ENCODE measurements around the gene STPG1.

Gene STPG1

DNA sequence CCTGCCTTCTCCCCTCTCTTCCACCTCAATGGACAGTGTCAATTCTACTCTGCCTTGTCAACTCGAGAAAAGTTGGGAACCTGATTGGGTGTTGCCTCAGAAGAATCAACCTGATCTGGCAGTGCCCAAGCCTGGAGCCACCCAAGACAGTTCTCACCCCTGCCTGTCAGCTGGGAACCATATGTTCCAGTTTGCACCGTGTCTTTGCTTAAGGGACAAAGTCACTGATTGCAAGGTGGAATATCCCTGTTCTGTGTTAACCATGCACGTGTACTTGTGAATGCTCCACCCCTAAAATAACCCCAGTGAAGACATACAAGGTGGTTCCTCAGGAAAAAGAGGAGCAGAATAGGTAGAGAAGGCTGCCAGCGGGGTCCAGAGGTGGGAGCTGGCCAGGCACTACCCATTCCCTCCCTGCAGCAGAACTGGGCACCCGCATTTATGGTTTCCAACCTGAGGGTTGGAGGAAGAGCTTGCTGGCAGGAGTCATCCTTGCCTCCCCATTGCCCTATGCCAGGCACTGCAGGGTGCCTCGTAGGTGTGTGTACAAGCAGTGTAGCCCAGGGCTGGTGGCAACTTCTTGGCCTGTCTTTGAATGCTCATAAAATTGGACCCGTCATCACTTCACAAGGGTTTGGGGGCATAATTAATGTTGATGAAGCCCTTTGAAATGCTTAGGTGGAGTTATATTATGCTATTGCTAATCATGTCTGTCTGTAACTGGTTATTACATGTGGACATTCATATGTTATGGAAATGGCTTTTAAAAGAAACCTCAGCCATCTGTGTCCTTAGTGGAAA is 13.4 kb upstream of the STPG1 start:
- no peak for DNase-seq

DNA sequence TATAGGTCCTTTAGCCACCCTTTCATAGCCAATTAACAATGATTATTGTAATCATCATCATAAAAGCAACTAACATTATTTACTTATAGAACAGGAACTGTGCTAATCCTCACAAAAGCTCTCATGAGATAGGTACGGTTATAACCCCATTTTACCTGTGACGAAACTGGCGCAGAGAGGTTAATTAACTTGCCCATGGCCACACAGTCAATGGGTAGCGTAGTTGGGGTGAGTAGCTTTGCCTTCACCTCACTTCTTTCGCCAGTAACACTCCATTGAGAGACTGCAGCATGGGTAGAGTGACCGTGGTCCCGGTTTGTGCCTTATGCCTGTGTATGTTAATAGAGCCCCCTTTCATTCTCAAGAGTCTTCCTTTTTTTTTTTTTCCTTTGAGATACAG is 12.3 kb upstream of the STPG1 start:
- no peak for DNase-seq

DNA sequence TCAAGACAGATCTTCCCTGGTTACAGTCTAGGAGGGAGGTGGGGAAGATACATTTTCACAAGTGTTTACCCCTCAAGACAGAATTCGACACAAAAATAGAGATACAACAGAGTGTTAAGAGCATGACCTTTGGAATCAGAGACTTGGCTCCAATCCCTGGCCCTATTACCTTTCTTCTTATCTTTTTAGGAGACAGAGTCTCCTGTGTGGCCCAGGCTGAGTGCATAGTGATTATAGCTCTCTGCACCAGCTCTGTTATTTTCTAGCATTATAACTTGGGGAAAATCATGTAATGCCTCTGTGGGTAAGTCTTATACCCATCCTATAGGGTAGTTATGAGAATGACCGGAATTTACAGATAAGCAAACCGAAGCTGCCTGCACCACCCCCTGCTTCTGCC is 11.9 kb upstream of the STPG1 start:
- DNase-seq: no peak

DNA sequence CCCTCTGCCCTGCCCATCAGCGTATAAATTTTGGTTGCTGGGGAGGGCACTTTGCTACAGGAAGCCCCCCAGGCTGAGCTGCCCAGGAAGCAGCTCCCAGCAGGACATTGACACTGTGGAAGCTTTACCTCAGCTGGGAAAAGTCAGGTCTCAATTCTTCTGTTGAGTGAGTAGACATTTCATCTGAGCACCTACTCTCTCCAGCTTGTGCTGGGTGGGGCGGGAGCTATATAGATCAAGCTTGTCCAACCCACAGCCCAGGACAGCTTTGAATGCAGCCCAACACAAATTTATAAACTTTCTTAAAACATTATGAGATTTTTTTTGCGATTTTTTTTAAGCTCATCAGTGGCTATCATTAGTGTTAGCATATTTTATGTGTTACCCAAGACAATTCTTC is 11.4 kb upstream of the STPG1 start:
- DNase-seq: no peak

DNA sequence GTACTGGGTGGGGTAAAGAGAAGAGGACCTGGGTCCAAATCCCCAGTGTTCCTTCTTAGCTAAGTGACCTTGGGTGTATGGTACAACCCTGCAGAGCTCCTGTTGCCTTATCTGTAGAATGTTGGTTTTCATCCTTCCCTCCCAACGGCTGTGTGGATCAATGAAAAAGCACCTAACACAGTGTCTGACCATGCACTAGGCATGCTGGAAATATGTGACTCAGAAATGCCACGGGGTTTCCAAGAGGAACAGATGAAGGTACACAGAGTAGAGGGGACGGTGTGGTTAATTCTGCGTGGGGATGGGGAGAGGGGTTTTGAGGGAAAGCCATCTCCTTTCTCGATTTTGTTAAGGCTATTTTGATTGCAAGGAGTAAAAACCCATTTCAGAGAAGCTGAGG is 10.6 kb upstream of the STPG1 start:
- DNase-seq: no peak

DNA sequence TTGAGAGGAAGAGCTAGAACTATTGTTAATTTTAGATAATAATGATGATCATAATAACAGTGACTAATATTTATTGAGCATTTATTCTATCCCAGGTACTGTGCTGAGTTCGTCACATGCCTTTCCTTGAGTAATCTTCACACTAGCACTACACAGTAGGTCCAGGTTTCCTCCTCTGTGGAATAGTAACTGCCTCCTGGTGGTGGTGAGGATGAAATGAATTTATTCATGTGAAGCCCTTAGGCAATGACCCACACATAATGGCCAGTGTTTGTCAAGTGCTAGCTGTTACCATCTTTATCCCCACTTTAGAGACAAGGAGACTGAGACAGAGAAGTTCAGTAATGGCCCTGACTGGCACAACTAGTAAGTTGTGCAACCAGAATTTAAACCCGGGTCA is 7.9 kb upstream of the STPG1 start:
- DNase-seq: no peak

DNA sequence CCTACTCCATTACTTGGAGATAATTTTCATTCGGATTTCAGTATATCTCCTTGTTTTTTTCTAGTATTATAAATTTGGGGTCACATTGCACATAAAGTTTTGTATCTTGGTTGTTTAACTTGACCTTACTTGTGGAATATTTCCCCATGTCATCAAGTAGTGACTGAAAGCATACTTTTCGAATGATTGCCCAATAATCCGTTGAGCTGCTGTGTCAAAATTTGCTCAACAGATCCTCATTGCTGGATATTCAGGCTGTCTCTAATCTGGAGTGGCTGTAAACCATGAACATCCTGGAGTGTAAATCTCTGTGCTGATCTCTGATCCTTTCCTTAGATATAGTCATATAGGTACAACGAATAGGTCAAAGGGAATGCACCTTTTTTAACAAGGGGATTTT is 7.0 kb upstream of the STPG1 start:
- peak; percentile 60 for DNase-seq

DNA sequence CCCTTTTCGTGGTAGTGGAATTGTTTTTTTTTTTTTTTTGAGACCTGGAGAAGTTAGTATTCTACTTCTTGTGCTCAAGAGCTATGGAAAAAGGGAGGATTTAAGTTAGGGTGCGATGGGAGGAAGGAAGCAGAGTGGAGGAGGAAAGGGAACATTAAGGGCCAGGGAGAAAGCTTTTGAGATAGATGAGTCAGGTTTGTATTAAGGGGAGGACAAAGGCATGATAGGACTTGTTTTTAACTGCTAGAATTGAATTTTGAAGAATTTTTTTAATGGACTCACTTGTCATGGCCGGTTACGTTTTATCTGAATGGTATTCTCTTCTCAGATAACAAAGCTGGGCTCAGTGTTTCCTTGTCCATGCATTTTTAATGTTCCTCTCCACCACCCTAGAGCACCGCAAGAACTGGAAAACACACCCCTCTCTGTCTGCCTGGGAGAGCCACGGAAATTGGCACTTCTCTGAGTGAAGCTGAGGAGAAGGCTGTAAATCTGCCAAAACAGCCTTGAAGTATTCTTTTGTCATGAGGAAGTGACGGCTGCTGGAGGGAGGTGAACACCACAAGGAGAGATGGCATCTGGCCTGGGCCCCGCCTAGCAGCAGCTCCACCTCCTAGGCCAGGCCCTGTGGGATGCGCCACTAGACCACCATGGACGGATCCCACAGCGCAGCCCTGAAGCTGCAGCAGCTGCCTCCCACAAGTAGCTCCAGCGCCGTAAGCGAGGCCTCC is 5.5 kb upstream of the STPG1 start:
- peak; percentile 95 for DNase-seq

DNA sequence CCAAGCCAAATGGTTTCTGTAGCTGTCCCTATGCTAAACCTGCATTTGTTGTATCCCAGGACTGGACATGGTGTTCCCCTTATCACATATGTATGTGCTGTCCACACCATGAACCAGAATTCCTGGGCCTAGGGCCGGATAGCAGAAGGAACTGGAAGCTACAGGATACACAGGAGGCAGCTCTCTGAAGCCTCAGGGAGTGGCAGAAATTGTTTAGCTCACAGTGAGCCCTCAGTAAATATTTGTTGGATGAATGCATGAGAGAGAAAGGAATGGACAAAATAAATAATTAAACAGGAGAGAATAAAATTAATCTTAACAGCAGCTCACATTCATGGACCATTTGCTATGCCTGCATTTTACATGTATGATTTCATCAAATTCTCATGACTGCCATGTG is 4.1 kb upstream of the STPG1 start:
- no peak for DNase-seq

DNA sequence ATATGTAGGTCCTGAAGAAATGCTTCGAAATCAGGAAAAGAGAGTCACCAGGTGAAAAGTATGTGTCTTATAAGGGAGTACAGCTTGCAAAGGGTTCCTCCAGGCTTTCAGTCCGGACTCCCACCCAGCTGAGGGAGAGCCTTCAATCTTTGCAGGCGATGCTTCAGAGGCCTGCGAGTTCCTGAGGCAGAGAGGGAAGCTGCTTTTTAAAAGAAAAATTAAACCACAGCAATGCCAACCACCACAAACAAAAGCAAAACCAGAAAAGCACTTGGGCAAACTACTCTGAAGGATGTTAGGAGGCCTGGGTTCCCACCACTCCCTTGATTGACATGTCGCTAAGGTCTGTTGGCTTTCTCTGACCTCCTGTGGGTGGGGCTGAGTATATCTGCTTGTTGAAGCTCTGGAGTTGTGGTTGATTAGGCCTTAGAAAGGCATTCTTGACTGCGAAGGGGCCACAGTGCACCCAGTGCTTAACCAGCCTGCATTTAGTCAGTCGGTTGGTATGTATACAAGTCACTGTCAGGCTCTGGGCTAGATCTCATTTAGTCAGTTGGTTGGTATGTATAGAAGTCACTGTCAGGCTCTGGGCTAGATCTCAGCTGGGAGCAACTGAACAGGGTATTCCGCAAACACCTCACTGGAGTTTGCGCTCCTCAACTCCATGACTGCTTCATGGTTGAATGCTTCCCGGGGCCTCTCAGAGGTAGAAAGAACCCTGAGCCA is 3.2 kb upstream of the STPG1 start:
- peak; percentile 96 for DNase-seq

DNA sequence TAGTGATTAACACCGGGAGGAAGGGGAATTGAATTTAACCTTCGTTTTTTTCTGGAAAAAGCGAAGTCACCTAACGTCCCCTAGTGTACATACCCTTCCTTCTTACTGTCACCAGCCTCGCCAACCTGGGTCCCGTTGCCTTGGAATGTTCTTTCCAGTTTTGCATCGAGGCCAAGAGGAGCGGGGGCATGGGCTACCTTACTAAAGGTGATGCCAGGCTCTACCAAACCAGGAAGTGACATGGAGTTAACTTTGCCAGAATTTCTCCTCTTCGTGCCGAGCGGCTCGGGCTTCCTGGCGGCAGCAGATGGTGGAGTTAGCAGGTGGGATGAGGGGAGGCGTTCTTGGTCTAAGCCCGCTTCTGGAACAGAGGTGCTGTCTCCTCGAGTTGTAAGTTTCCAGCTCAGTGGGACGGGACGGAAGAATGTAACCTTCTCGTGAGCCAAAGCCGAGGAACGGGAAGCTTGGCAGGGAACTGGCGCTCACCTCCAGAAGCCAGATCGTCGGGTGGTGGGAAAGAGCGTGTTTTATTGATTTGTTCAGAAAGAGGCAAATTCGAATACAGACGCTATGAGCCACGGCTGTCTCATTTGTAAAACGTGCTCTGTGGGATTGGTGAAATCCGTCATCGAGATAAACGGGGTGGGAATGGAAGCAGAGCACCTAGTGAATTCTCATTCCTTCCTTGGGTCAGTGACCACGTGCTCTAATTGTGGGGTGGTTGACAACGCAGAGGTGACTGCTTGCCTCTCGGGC is 2.5 kb upstream of the STPG1 start:
- peak; percentile 37 for DNase-seq

DNA sequence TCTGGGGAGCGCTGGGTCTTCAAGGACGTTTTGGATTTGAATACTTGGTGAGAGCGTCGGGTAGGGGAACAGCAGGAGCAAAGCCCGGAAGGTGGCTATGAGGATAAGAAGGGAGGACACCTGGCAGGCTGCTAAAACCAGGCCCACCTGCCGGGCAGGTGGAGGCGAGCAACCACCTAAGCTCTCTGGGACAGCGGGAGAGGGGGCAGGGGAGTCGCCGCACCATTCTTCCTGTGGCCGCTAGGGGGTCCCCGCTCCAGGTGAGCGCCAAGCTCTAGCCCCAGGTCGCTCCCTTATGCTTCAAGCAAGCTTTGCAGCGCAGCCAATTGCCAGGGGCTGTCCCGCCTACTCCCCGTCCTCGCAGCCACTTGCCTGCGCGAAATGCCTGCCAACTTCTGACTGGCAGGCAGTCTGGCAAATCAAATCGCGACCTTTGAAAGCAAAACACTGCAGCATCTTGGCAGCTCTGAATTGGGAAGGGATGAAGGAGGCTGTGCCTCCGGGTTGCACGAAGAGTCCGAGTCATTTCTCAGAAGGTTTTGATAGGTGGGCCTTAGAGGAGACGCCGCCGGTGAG is 1.8 kb upstream of the STPG1 start, which contains the start of gene NIPAL3:
Gene NIPAL3, plus strand, starts transcription at position 469 of the 576 bp plus-strand sequence. CDS start 3,746 bp downstream, outside the sequence.
- DNase-seq: peak; percentile 99

DNA sequence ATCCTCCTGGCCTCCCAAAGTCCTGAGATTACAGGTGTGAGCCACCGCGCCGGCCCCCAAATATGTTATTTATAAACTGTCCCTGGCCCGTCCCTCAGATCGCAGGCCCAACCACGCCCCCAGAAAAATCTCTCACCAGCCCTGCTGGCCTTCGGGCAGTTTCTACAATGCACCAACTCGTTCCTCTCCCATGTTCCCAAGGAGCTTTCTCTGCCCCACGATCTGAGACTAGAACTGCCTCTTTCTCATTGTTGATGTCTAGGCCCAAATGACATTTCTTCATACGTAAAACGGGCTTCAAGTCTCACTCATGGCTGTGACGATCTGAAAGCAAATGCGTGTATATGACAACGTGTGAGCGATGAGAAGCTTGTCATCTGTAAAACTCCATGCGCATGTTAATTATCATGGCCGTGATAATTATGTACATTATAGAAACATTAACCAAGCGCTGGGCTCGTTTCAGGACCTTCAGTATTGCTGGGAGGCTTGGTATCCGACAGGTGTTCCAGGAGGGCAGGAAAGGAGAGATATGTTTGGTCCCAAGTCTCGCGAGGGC is 1.3 kb upstream of the STPG1 start:
- DNase-seq: peak; percentile 23

DNA sequence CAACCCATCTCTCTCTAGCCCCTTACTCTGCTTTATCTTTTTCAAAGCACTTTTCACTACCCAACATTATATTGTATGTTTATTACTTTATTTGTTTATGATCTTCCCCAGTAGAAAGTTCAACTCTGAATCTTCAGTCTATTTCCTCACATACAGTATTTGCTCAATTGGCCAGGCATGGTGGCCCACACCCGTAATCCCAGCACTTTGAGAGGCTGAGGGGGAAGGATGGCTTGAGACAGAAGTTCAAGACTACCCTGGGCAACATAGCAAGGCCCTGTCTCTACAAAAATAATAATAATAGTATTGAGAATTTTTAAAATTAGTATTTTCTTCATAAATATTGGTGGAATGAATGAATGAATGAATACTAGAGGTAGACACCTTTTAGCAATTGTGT is 1.2 kb downstream of the STPG1 start:
- no peak for DNase-seq

DNA sequence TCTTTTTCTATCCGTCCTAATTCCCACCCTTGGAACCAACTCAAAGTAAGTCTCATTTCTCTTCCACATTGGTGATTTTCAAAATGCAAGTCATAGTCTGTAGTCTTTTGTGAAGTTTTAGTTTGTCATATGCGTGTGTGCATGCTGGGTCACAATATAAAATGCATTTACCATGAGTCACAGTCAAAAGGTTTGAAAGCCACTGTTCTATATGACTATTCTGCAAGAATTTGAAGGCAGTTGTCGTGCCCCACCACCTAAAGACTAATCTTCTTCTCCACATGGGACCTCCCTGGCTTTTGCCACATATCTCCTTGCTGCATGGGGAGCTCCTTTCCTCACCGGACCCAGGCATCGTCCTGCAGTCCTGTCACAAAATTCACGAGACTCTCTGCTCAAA is 1.6 kb downstream of the STPG1 start:
- peak; percentile 53 for DNase-seq

DNA sequence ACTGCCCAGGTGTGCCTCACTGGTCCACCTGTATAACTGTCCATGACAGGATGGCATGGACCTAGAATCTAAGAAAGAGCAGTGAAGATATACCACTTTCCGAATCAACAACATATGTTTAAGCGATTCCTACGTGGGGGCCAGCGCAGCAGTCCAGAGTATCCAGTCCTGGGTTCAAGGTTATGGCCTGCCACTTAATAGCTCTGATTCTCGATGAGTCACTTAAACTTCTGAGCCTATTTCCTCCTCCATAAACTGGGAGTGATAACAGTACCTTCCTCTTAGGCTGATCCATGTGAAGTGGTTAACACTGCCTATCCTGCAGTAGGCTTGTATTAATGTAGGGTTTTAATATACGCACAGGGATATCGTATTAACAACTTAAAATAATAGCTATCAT is 2.8 kb downstream of the STPG1 start:
- no peak for DNase-seq

DNA sequence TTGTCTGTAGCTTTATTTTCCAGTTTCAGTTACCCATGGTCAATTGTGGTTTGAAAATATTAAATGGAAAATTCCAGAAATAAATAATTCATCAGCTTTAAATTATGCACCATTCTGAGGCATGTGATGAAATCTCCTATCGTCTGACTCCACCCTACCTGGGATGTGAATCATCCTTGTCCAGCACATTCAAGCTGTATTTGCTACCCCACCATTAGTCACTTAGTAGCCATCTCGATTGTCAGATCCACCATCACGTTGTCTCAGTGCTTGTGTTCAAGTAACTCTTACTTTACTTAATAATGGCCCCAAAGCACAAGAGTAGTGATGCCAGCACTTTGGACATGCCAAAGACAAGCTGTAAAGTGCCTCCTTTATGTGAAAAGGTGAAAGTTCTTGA is 4.0 kb downstream of the STPG1 start:
- no peak for DNase-seq

DNA sequence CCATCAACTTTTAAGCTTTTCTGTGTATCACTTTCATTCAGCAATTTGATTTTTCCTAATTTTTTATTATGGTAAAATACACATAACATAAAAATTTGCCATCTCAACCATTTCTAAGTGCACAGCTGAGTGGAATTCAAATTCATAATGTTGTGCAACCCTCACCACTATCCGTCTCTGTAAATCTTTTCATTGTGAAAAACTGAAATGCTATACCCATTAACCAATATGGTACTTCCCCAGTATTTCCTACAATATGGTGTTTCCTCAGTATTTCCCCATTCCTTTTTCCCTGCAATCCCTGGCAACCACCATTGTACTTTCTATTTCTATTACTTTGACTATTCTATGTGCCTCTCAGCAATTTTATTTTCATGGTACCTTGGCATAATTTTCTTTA is 6.8 kb downstream of the STPG1 start:
- no peak for DNase-seq

DNA sequence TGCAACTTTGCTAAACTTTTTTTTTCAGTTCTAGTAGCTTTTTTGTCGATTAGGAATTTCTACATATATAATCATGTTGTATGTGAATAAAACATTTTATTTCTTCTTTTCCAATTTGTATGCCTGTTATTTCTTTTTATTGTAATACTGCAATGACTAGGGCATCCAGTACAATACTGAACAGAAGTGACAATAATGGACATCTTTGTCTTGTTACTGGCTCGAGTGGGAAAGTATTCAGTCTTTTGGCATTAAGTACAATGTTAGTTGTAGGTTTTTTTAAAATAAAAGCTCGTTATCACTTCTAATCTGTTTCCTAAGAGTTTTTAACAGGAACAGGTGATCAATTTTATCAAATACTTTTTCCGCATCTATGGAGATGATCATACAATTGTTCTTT is 9.8 kb downstream of the STPG1 start:
- no peak for DNase-seq

DNA sequence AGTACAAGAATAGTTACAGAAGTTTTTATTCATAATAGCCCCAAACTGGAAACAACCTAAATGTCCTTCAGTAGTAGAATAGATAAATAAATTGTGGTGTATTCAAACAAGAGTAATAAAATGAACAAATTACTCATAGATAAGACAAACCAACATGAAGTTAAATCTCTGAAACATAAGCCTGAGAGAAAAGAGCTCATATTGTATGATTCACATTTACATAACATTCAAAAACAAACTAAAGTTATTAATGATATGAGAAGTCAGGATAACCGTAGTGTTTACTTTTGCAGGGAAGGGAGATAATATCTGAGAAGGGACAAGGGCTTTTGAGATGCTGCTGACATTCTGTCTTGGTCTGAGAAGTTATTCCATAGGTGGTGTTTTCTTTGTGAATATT is 13.5 kb downstream of the STPG1 start:
- no peak for DNase-seq

DNA sequence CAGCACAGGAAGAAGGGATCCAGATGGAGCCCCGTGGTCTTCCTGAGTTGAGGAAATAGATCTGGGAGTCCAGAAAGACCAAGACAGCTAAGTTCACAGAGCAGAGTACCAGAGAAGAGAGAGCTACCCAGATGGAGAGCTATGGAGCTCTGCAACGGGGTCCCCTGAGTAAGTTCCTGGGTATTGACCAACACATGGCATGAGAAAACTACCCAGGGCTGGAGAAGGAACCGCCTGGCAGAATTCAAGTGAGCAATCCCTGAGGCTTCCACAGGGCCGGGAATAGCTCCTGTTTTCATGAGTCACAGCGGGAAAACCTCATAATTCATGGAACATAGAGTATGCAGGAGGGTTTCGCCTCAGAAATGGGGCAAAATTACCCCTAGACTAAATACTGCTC is 19.7 kb downstream of the STPG1 start:
- DNase-seq: no peak

DNA sequence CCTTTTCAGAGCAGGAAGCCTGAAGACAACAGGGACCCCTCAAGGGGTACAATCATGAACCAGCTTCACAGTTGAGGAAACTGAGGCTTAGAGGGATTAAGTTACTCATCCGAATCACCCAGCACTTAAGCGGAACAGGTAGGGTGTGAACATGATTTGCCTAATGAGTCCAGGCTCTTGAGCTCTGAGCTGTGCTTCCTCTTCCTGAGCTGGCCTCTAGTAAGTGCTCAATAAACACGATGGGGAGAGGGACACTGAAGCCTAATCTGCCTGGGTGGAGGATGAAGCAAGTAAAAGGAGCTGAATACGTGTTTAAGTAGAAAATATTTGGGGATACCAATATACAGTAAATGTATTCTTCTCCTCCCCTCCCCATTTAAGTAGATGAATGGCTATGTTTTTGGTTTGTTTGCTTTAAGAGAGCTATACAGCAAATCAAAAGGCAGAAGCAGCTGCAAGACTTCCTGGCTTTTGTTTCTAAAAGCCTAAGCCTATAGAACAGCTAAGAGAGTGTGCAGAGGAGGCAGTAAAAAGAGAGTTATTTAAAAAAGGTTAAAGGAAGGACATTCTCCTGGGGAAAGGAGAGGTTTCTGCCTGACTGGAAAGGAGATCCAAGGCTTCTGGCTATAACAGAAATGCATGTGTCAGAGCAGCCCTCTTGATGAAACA is 20.5 kb downstream of the STPG1 start:
- DNase-seq: no peak
